Stimulated activated CD4-positive, alpha-beta T cell treated with anti-CD3 and anti-CD28 coated beads, Interleukin-2, amount 100 ng/mL, for 24 hours (primary cell): Measurements from ENCODE around the gene TASL.
A peak's percentile ranks its signal among the peaks of the same experiment; 100 is the strongest.
"Not testable (repeated sequence)": the region's sequence is repeated elsewhere in the genome, so short reads cannot be mapped to it uniquely, and the experiment has no call there.

Experiments used
- DNase-seq, 2 donors: peaks; one replicate each; pipeline ENCODE4 v3.0.0-alpha.2; 2020

TASL gene, protein sequence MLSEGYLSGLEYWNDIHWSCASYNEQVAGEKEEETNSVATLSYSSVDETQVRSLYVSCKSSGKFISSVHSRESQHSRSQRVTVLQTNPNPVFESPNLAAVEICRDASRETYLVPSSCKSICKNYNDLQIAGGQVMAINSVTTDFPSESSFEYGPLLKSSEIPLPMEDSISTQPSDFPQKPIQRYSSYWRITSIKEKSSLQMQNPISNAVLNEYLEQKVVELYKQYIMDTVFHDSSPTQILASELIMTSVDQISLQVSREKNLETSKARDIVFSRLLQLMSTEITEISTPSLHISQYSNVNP

DNA sequence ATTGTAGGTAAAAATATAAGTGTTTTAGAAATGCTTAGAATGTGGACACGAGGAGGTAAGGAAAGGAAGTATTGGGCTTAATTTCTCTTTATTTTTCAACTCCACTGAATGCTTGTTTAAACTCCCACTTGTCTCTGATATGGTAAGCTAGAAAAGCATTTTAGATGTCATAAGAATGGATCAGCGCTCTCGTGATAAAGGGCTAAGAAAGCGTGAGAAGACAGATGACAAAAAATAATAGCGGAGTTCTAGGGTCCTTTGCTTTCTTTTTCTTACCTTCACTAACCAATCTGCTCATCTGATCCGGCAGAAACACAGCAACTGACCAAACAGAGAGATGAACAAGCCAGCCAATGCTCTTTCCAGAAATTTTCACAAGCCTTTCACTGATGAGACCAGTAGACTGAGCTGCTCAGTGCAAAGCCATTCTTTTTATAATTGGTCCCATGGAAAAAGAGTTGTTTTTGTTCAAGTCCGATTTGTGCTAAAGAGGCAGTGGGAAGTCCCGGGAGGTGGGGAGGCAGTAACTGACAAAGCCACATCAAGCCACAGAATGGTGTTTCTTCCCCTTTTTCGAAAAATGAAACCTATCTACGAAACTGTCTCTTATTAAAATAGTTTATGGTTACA, at the start of gene TASL:
TSS of gene TASL (minus strand) at position 405 of the 630 bp plus-strand sequence. CDS start 17,411 bp downstream, outside the sequence.
- peak; percentile 24 to 27 for DNase-seq

- no peak for DNase-seq
Observed at GRCh38 chrX:30626402-30626801, 48.8 kb upstream of the TASL start.

- no peak for DNase-seq
Observed at GRCh38 chrX:30622361-30622760, 44.8 kb upstream of the TASL start.

GRCh38 chrX:30620980-30621618, 43.5 kb upstream of the TASL start:
- DNase-seq: no peak

- no peak for DNase-seq
Observed at GRCh38 chrX:30620125-30620524, 42.6 kb upstream of the TASL start.

- no peak for DNase-seq
Observed at GRCh38 chrX:30618160-30618765, 40.7 kb upstream of the TASL start.

DNA sequence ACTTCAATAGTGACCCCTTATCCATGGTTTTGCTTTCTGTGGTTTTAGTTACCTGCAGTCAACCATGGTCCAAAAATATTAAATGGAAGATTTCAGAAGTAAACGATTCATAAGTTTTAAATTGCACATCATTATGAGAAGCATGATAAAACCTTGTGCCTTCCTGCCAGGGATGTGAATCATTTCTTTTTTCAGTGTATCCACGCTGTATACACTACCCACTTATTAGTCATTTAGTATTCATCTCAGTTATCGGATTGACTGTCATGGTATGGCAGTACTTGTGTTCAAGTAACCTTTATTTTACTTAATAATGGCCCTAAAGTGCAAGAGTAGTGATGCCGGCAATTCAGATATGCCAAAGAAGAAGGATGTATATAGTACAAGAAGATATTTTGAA, 37.7 kb upstream of the TASL start:
- no peak for DNase-seq

- DNase-seq: no peak
Observed at GRCh38 chrX:30613721-30614120, 36.2 kb upstream of the TASL start.

- no peak for DNase-seq
Observed at GRCh38 chrX:30612250-30612655, 34.7 kb upstream of the TASL start.

DNA sequence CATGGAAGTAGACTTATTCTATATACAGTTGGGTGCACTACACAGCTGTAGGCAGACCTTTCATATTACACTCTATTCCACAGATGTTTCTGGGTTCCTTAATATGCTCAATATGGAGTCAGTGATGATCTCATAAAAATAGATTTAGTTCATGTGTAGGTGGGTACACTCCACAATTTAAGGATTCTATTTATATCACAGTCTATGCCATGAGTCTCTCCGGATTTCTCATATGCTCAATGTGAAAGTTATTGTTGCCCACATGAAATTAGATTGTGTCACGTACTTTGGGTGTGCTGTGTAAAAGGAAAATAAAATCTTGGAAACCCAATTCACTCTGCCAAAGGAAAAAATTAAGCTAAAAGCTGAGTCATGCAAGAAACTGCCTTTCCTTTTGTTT, 32.5 kb upstream of the TASL start:
- DNase-seq: no peak

DNA sequence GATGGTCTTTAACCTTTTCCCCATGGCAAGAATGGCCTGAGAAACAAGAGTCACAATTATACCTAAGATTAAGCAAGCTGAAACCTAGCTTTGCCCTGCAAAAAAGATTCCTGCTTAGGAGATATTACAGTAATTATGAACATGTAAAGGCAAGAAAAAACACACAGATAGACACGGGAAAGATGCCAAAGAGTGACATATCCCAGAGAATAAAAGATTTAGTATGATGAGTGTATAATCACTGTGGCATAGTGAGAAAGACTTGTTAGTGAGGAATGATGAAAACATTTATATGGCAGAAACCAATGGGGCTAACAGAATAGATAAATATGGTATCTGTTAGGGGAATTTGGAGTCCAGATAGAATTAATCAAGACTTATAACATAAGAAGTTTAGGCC, 29.6 kb upstream of the TASL start:
- no peak for DNase-seq

DNA sequence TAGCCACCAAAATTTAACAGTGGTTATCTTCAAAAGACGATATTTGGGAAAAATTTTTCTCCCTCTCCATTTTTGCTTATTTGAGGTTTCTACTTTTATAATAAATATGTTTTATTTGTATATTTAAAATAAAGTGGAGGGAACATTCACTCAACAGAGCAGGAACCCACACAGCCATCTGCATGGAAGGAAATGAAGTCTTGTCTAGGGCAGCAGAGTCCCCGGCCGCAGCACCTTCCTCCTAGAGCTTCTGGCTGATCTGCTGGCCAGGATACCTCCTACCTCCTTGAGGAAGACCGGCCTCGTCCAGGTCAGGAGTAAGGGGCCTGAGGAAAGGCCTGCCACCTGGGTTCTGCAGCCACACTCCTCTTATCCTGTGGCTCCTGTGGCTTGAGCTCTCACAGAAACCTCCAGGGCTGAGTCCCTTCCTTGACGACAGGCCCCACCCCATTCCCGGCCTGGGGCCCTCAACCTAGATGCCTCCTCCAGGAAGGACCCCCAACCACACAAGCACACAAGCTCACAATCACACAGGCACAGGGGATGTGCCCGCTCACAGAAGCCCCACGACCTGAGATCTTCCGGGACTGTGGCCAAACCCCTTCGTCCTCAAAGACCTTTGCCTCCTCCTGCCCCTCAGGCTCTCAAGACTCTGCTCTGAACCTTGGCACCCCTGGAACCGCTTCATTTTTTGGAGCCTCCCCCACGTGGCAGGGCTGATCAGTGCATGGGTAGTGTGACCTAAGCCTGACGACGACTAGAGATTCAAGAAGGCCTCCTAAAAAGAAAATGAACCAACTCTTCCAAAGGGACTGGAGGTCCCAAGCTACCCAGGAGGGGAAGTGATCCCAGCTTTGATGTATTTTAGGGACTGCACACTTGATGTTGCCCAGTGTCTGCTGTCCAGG, 23.0 kb upstream of the TASL start:
- not testable (repeated sequence) for DNase-seq

DNA sequence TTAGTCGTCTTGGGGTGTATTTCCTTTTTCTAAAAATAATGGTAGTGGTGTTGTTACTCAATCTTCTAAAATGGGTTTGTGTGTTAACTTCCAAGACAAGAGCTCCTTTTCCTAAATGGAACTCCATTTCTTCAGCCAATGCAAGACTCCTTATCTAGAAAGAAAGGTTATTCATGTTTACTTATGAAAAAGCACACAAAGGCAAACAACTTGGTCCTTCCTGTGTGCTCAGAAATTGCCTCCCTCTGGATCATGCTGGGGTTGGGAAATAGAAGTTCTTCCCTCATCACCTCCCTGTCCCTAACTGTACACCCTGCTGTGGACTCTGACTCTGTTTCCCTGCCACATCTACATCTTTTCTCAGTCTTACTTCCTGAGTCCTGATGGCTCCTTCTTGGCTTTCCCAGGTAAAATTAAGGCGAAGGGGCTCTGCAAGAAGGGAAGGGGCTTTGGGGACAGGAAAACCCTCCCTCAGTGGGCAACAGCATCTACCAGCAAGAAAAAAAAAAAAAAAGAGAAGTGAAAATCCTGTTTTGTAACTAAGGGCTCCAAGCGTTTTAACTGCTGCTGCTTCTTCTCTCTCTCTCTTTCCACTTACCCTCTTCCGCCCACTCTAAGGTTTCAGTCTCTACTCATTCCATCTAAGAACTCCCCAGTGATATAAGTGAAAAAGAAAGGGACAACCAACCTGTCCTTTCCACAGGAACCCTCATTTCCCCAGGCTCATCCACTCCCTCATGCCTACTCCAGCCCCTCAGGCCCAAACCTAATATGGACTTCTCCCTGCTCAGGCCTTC, 19.8 kb upstream of the TASL start:
- no peak for DNase-seq

DNA sequence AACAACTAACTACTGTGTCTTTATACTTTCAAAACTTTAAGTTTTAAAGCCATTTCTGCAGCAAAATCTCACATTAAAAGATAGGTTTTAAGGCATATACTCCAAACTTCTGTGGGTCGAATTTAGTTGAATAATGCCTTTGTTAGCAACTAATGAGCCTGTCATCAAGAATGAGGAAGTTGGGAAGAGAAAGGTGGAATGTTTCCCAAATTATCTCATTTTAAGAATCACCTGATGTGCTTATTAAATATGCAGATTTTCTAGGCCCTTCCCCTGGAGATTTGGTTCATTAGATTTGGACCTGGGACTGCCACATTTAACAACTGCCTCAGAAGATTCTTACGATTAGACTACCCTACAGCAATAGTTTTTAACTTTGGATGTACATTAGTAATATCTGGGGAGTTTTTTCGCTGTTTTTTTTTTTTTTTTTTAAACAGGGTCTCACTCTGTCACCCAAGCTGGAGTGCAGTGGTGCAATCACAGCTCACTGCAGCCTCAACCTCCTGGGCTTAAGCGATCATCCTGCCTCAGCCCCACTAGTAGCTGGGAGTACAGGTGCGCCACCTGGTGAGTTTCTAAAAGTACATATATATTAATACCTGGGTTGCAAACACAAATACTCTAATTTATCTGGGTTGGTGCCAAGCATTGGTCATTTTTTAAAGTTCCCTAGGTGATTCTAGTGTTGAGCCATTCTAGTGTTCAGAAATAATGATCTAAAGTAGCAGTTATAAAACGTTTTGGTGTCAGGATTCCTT, 16.1 kb upstream of the TASL start:
- peak in 1 of 2 donors; percentile 7 for DNase-seq

GRCh38 chrX:30592831-30593230, 15.3 kb upstream of the TASL start:
- no peak for DNase-seq

DNA sequence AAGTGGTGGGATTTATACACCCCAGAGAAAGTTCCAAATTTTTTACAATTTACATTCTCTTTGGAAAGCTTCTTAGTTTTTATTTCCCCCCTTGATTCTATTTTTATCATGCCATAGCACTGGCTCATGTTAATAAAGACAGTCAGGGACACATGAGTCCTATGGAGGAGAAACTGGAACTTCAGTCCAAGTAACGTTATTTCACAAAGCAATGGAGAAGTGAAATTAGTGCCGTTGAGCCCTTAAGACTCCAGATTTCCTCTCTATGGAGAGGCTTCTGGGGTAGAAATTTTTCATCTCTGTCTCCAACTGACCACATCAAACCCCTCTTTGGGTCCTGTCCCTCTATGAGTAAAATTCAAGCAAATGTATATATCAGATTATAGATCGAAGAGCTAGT, 12.8 kb upstream of the TASL start:
- DNase-seq: no peak

DNA sequence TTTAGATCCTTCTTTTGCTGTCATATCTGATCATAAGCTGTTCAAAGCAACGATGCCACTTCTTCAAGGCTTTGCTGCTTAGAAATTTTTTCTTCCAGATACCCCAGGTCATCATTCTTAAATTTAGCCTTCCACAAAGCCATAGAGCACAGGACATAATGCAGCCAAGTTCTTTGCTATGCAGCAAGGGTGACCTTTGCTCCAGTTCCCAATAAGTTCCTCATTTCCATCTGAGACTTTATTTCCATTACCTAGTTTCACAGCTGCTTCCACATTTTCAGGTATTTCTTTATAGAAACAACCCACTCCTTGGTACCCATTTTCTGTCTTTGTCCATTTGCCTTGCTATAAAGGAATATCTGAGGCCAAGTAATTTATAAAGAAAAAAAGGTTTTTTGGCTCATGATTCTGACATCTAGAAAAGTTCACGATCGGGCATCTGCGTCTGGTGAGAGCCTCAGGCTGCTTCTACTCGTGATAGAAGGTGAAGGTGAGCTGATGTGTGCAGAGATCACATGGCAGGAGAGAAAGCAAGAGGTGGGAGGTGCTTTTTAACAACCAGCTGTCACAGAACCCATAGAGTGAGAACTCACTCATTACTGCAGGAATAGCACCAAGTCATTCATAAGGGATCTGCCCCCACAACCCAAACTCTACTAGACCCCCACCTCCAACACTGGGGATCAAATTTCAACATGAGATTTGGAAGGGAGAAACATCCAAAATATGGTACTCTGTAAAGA, 11.8 kb upstream of the TASL start:
- no peak for DNase-seq

- no peak for DNase-seq
Observed at GRCh38 chrX:30586516-30586915, 8.9 kb upstream of the TASL start.

GRCh38 chrX:30582664-30583063, 5.1 kb upstream of the TASL start:
- DNase-seq: no peak

DNA sequence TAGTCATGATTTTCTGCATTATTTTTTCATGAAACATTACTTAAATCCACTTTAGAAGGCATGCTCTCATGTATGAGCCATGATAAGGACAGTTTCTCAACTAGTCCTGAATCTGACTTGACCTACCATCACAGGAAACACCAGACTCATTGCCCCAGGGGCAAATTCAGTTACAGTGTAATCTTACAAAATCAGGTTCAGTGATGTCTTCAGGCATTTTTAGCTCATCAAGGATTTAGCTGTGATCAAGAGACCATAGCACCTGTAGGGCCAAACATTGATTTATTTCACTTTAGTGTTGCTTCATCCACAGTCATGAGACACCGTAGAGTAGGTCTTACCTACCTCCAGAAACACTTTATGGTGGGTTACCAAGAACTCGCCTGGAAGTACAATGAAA, 3.1 kb upstream of the TASL start:
- DNase-seq: no peak
